Measurements from ENCODE around the gene LRRC34. TPM values are rescaled to one million over a fixed set of nuclear protein-coding genes. Genes with fewer than 3 reads are reported as not detected.

The LRRC34 gene
- total and polyA plus RNA-seq, 12 donors = 0.66 to 4.4 (median 1.6) TPM

- intact Hi-C loops (cut with DNase I) = loop anchor here in 1 of 10 donors (10.0 kb wide), 1 partner anchor 193 kb away; no protein-coding TSS in a partner anchor
- no peaks in the 10 kb centered on the region for H3K27me3 ChIP-seq
- 50 to 59% methylated on average over 4 of the region's 4 CpGs for WGBS, 2 donors
- no peak for DNase-seq
- no peaks in the 10 kb centered on the region for H3K9me3 ChIP-seq
- H3K4me1 ChIP-seq = peaks cover 0 to 21% (median 17%) of the 10 kb centered on the region in 9 donors
- peak in 2 of 8 donors; percentile 25 to 41 for ATAC-seq
- no peak overlapping the region for H3K27ac ChIP-seq
- no peak overlapping the region for H3K4me3 ChIP-seq
- TF ChIP-seq CTCF (IDR thresholded peaks at IDR 0.05) = no peak
- peaks cover 0 to 100% (median 59%) of the 10 kb centered on the region in 9 donors for H3K36me3 ChIP-seq
Measured at GRCh38 chr3:169781209-169781855, 31.4 kb downstream of the LRRC34 start.

GRCh38 chr3:169780742-169781141, 32.0 kb downstream of the LRRC34 start:
- DNase-seq (no peak), ATAC-seq (no peak)
- H3K27me3 ChIP-seq = no peaks in the 10 kb centered on the region
- no peaks in the 10 kb centered on the region for H3K9me3 ChIP-seq
- no peak for TF ChIP-seq CTCF (IDR thresholded peaks at IDR 0.05)
- peaks cover 0 to 100% (median 54%) of the 10 kb centered on the region in 9 donors for H3K36me3 ChIP-seq
- intact Hi-C loops (cut with DNase I) = loop anchor here in 1 of 10 donors (10.0 kb wide), 1 partner anchor 194 kb away; no protein-coding TSS in a partner anchor
- H3K4me3 ChIP-seq = no peak overlapping the region
- 63 to 77% methylated on average over 2 of the region's 2 CpGs for WGBS, 2 donors
- H3K27ac ChIP-seq = no peak overlapping the region
- peaks cover 0 to 27% (median 23%) of the 10 kb centered on the region in 9 donors for H3K4me1 ChIP-seq

- no peak overlapping the region for H3K27ac ChIP-seq
- DNase-seq (no peak), ATAC-seq (no peak)
- peaks cover 5 to 46% (median 43%) of the 10 kb centered on the region in 9 donors for H3K4me1 ChIP-seq
- WGBS, 2 donors = 78 to 95% methylated on average over 4 of the region's 4 CpGs
- H3K36me3 ChIP-seq = peaks cover 0 to 87% (median 40%) of the 10 kb centered on the region in 9 donors
- intact Hi-C loops (cut with DNase I) = loop anchor here in 3 of 10 donors (10.0 kb wide), 3 partner anchors 207 to 1733 kb away; no protein-coding TSS in a partner anchor
- no peaks in the 10 kb centered on the region for H3K27me3 ChIP-seq
- TF ChIP-seq CTCF (IDR thresholded peaks at IDR 0.05) = no peak
- H3K4me3 ChIP-seq = no peak overlapping the region
- no peaks in the 10 kb centered on the region for H3K9me3 ChIP-seq
Measured at GRCh38 chr3:169777822-169778221, 34.9 kb downstream of the LRRC34 start.

GRCh38 chr3:169774186-169774585, 38.5 kb downstream of the LRRC34 start:
- peaks cover 5 to 37% (median 29%) of the 10 kb centered on the region in 9 donors for H3K4me1 ChIP-seq
- H3K27me3 ChIP-seq = no peaks in the 10 kb centered on the region
- H3K9me3 ChIP-seq = no peaks in the 10 kb centered on the region
- 42 to 51% methylated on average over 5 of the region's 5 CpGs for WGBS, 2 donors
- peaks cover 0 to 51% (median 9%) of the 10 kb centered on the region in 9 donors for H3K36me3 ChIP-seq
- DNase-seq (no peak), ATAC-seq (no peak)
- peak overlapping the region; percentile 67 to 94 (median 87) for H3K4me3 ChIP-seq
- intact Hi-C loops (cut with DNase I) = loop anchor here in 4 of 10 donors (5.0 to 10.0 kb wide), 4 partner anchors 193 to 1729 kb away; partner anchors contain the start of gene SEC62 (in 1 of the 4)
- H3K27ac ChIP-seq = peak overlapping the region in 5 of 10 donors; percentile 95 to 99 (median 99)
- TF ChIP-seq CTCF (IDR thresholded peaks at IDR 0.05) = no peak

Data from heart right ventricle (tissue), 16 donors.